HG03135 (cell line): ENCODE measurements around the gene COPZ2.
"Not testable (repeated sequence)": the region's sequence is repeated elsewhere in the genome, so short reads cannot be mapped to it uniquely, and the experiment has no call there.

Source experiments
- ATAC-seq: cut with Tn5 transposase; IDR thresholded peaks from one replicate; pipeline ENCODE4 v1.9.1; 2021; ENCODE audit warnings: mild to moderate bottlenecking, moderate library complexity; ENCODE audit not compliant: unreplicated experiment

Gene COPZ2

DNA sequence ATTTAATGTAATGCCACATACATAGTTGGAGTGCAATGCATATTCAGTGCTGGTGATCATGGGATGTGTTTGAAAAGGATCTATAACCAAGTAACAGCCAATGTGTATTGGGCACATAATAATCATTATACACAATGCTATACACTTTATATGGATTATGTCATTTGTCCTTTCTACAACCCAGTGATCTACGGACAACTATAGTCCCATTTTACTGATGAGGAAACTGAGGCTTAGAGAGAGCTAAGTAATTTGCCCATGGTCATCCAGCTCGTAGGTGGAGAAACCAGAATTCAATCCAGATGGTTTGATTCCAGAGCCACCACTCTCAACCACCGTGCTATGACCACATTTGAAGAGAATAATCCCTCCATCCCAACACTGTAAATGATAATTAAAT is 27.4 kb downstream of the COPZ2 start:
- no peak for ATAC-seq

DNA sequence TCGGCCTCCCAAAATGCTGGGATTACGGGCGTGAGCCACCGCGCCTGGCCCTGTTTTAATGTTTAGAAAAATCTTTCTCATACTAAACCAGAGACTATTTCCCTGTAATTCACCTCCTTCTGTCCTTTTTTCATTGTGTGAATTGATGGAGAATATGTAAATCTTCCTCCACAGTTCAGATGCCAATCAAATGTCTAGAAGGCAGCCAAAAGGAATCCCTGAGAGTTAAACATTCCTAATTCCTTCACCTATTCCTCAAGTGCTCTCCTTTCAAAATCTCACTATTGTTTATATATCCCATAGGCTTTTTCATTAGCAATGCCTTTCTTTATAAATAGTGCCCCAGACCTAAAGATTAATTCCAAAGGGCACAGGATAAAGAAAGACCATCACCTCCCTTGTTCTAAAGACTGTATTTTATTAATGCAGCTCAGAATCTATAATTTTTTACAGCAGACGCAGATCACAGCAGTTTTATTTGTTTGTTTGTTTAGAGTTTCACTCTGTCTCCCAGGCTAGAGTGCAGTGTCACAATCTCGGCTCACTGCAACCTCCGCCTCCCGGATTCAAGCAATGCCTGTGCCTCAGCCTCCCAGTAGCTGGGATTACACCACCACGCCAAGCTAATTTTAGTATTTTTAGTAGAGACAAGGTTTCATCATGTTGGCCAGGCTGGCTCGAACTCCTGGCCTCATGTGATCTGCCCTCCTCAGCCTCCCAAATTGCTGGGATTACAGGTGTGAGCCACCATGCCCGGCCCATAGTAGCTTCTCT is 30.5 kb downstream of the COPZ2 start:
- ATAC-seq: no peak

DNA sequence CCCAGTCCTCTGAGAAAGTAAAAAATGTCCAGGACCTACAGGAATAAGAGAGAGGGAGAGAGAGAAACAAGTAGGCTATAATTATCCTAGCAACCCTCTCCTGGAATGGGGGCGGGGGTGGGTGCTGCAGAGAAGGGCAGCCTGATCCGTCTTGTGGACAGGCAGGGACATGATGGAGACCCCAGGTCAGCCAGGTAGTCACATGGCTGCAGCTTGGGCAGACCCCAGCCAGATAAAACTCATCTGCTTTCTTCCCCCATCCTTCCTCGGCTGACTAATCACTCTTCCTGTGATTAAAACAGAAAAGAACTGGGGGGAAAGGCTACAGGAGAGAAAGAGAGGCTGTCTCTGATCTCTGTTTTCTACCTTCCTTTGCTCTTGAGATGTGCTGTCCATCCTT is 32.6 kb downstream of the COPZ2 start:
- no peak for ATAC-seq

DNA sequence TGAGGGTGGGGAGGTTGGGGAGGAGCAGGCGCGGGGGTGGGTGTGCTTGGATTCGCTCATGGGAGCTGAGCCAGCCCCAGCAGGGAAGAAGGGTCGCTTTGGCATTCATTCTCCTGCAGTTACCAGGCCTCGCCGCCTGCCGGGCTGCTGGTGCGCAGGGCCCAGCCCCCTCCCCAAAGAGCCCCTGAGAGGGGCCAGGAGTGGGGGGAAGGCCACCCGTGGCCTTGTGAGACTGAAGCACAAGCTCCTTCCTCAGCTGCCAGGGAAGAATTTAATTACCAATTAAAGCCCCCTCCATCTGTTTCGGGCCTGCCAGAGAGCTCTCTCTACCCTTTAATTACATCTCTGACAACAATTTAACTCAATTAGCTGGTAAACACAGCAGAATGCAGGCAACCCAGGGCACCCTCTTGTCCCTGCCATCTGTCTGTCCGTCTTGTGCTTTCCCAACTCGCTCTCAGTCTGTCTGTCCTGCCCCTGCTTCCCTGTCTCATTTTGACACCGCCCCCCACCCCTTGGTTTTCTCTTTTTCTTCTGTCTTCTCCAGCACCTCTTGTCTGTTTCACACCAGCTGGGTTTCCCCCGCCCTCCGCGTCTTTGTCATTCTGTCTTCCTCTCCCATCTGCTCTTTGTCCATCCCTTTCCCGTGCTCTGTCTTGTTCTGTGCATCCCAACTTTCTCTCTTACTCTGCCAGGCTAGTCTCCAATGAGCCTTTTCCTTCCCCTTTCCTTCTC is 34.0 kb downstream of the COPZ2 start:
- ATAC-seq: no peak

DNA sequence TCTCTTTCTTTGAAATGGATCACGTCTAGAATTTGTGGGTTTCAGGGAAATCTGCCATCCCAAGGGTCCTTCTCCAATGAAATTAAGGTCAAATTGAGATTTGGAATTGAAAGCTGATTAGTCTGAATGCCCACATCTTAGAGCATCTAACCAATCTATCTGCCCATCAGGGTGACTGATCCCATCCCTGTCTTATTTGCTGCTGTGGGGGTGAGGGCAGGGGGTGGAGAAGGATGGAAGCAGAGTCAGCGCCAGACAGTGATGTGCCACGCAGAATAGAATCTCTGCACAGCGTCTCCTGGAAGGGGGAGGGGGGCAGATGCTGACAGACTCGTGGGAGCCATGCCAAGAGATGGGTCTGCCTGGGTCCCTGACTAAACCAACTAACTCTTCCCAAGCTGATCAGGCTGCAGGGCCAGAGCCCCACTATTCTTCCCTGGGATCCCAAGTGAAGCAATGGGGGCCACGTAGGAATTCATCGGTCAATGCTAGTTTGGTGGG is 34.6 kb downstream of the COPZ2 start:
- no peak for ATAC-seq

GRCh38 chr17:48002266-48002915 is 35.2 kb downstream of the COPZ2 start:
- no peak for ATAC-seq

GRCh38 chr17:48001657-48002056 is 35.9 kb downstream of the COPZ2 start:
- ATAC-seq: not testable (repeated sequence)

DNA sequence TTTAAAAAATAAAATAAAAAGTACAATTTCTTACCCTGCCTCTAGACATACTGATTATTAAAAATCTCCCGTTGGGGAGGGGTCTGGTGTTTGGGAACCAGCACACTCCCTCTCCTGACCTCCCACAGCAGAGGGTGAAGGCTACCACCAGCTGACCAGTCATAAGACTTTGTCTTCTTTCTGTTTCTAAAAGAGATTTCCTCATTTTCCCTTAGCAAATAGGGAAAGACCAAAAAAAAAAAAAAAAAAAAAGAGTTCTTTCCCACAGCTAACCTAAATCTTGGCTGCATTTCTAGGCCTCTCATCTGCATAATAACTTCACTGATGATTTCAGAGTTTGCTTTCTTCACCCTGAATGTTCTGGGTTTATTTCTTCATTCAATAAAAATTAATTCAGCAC is 36.4 kb downstream of the COPZ2 start:
- ATAC-seq: no peak

DNA sequence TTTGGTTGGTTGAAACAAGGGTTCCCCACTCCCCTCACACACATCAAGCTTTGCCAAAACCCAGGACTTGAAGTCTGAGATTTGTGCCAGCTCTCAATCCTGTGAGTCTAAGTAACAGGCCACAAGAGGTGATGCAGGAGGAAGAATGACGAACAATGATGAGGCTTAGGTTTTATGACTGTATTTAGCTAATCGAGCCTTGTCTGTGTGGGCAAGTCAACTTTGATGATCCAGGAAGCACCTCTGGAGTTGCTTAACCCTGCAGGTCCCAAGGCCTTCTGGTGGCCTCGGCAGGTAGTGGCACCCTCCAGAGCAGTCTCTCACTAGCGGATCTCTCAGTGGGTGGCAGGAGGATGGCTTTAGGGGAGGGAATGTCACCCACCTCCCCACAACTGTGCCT is 38.0 kb downstream of the COPZ2 start:
- ATAC-seq: no peak

DNA sequence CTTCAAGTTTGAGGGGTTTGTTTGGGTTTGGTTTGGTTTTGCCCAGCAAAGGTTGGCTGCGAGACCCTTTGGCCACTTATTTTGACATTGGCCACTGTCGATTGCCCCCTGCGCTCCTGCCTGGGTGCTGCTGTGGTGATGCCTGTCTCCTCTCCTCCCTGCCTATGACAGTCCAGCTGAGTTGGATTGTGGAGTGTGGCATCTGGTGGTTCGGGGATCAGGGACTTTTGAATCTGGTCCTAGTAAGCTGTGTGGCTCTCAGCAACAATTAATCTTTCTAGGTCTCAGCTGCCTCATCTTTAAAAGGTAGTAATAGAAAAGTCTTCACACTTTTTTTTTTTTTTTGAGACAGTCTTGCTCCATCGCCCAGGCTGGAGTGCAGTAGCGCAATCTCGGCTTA is 39.6 kb downstream of the COPZ2 start:
- ATAC-seq: no peak

GRCh38 chr17:47997586-47997985 is 40.0 kb downstream of the COPZ2 start:
- ATAC-seq: no peak

- ATAC-seq: no peak
Measured at GRCh38 chr17:47996201-47996600, 41.4 kb downstream of the COPZ2 start.

DNA sequence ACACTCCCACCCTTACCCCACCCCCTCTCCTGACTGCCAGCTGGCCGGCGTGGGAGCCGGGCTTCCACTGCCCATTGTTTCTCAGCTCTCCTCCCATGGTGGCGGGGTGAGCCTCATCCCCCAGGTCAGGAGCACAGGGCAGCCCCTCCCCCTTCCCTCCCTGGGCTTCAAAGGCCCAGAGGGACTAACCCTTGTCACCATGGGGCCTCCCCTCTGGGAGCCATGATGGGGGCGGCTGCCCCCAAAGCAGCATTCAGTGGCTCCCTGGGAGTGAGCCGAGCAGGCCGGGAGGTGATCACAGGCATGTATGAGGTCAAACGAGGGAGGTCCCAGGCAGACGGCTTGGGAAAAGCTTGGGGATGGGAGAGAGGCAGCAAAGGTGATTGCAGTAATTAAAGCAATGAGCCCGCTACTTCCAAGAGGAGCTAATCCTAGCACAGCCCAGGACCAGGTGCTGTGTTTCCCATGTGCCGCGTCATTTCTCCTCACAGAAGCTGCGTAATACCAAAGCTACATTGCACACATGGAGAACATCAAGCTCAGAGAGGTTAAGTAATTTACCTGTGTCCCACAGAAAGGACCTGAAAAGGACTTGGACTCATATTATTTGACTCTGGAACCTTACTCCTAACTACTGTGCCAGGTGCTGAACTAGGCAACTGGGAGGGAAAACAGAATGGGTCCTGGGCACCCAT is 42.2 kb downstream of the COPZ2 start:
- ATAC-seq: no peak

DNA sequence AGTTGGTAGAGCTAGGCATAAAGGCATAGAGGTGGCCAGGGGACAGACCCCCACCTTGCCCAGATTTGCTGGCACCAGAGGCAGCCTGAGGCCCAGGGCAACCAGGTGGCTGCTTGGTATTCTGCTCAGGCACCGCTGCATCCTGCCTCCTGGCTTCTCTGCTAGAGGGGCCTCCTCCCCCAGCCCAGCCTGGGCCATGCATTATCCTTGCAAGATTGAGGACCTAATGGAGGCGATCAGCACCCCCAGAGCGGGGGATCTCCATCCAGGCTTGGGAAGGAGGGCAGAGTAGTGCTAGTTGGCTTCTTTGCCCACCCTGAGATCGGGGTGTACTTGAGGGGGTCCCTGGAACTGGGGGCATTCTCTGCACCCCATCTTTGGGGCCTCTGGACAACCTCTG is 42.9 kb downstream of the COPZ2 start:
- no peak for ATAC-seq

DNA sequence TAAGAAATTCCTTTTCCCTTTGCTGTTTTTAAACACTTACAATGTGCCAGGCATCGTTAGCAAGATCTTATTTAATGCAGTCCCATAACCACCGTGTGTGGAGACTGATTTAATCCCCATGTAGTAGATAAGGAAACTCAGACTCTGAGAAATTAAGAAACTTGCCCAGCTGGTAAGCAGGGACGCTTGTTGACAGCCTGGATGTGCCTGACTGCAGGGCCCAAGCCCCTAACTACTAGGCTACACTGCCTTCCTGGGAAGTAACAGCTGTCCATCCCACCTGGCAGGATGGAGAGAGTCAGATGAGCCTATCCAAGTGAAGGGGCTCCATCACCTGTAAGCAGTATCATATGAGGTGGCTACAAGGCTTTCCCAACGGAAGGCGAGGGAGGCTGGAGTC is 43.6 kb downstream of the COPZ2 start:
- no peak for ATAC-seq

GRCh38 chr17:47993031-47993564 is 44.5 kb downstream of the COPZ2 start:
- ATAC-seq: no peak

- ATAC-seq: no peak
Measured at GRCh38 chr17:47992216-47992615, 45.4 kb downstream of the COPZ2 start.

GRCh38 chr17:47990962-47991731 is 46.5 kb downstream of the COPZ2 start:
- ATAC-seq: no peak

DNA sequence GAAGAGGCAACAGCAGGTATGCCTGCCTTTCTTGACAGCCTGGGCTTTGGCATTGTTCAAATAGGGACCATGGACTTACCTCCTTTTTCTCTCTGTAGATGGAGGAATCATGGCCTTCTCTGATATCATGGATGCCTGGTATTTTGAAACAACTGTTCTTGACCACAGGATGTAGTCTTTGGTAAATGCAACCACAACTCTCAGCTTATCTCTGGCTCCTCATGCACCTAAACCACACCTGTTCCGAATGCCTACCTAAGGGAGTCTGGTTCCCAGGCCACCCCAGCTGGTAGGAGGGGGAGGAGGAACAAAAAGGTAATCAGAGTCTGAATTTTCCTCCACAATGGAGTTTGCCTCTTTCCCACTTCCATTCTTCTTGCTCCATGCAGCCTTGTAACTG is 47.9 kb downstream of the COPZ2 start:
- no peak for ATAC-seq

GRCh38 chr17:47989159-47989558 is 48.4 kb downstream of the COPZ2 start:
- ATAC-seq: no peak
